Psoas muscle (tissue), 8 donors: ENCODE data around the gene TMEM86B. TPM values are rescaled to one million over a fixed set of nuclear protein-coding genes. Genes with fewer than 3 reads are reported as not detected.
A peak's percentile ranks its signal among the peaks of the same experiment; 100 is the strongest.

Experiments used
- ATAC-seq, 4 donors: fragments of 200-7000 bp; cut with Tn5 transposase; one replicate each; pipeline ENCODE4 v1.9.1; 2020; ENCODE audit warnings: moderate library complexity in 3 of 4, mild to moderate bottlenecking in 2 of 4
- DNase-seq, 2 donors: peaks; one replicate each; pipeline ENCODE4 v3.0.0-alpha.2; 2020
- H3K27ac ChIP-seq: fragments of 200-600 bp; one replicate; pipeline ENCODE4 v1.8.0; 2022
- H3K27me3 ChIP-seq, 3 donors: fragments of 200-600 bp in 1 of 3; one replicate each; pipeline versions ENCODE4 v1.6.1 to v1.8.0; 2013 to 2022; ENCODE audit warnings: low read length in 2 of 3, mild to moderate bottlenecking in 2 of 3, moderate library complexity in 1 of 3; ENCODE audit not compliant: insufficient read depth in 3 of 3
- H3K36me3 ChIP-seq, 2 donors: fragments of 200-600 bp in 1 of 2; one replicate each; pipeline versions ENCODE4 v1.6.1 to v1.8.0; 2013 to 2022; ENCODE audit warnings: low read depth in 1 of 2, mild to moderate bottlenecking in 1 of 2, moderate library complexity in 1 of 2; ENCODE audit not compliant: insufficient read depth in 1 of 2
- H3K4me1 ChIP-seq: fragments of 200-600 bp; one replicate; pipeline ENCODE4 v1.8.0; 2022
- H3K4me3 ChIP-seq: fragments of 200-600 bp; one replicate; pipeline ENCODE4 v1.8.0; 2022; ENCODE audit warnings: mild to moderate bottlenecking
- H3K9me3 ChIP-seq: fragments of 200-600 bp; one replicate; pipeline ENCODE4 v1.8.0; 2022
- WGBS, 3 donors: extraction: QIAGEN DNeasy Blood & Tissue Kit; methylation state at CpG; one replicate each; pipeline versions ENCODE4 v1.1.6 to v1.1.7; 2013; 5-methylcytosine and 5-hydroxymethylcytosine counted together
- intact Hi-C, 2 donors: fragments of 100-400 bp; cut with DNase I; formaldehyde crosslinking; loops; one replicate each; pipeline versions ENCODE4 v1.11.0 to v1.14.2; 2022
- polyA plus RNA-seq, 3 donors: library from polyadenylated mRNA; stranded (reverse); fragments of 200-250 nt; gene quantifications; one replicate each; pipeline ENCODE4 v1.2.3, GENCODE V29; 2013
- total RNA-seq, 4 donors: library from RNA; stranded (reverse); fragmentation: NEBNext Ultra II Directional in 2 of 4; extraction: Animal tissue kit (Norgen Biotek cat#: 25700) in 2 of 4; gene quantifications; one replicate each; pipeline versions ENCODE4 v1.2.1 to v1.2.4, GENCODE V29; 2021 to 2023
- TF ChIP-seq, protein P1 (sequence below): fragments of 200-600 bp; IDR thresholded peaks from one replicate; pipeline ENCODE4 v1.8.0; 2022; ENCODE audit warnings: antibody characterized with exemption
- donor health status: healthy with polysubstance abuse.
- donor health status: DM: no; HTN: no; CAD: no; lungs with moderate emphysema.
- donor health status: Bipolar disorder and iron deficiency.
- donor health status: healthy.
- donor health status: DM: yes; HTN: yes; CAD: no.
- donor health status: DM: no; HTN: no; CAD: no.
- donor health status: DM: no; HTN: no; CAD: no.
- donor health status: DM: yes; HTN: yes; CAD: no.

TMEM86B gene
- total and polyA plus RNA-seq, 7 donors = 0.68 to 2.4 (median 2.1) TPM

DNA sequence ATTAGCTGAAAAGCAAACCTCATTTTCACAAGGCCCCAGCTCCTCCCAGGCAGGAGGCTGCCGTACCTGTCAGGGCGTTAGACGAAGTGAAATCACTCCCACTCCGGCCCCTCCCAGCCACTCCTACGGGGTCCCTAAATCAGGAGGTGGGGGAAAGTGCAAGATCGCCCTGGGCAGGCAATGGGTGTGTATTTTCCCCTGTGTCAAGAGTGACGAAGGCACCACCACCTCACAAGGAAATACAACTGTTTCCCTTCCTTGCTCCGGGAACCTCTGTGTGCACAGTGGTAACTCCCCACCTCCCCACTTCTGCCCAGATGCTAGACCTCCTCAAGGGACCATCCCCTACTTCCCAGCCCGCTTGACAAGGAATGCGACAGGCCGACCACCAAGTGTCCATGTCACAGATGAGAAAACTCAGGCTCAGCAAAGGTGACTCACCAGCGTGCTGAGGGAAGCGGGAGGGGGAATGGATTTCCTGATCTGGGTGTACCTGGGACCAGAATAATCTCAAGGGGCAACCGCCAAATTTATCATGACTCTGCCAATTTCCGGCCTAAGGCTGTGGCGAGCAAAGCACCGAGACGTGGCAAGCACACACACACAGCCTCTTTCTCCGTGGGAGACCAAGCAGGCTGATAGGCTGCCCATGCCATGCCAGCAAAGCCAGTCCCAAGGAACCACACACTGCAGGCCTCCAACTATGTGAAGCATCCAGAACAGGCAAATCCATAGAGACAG is 22.9 kb upstream of the TMEM86B start:
- Histone ChIP-seq H3K27ac (no peak overlapping the region), H3K27me3 (no peaks in the 10 kb centered on the region), H3K9me3 (no peaks in the 10 kb centered on the region), H3K36me3 (peaks cover 0 to 7% of the 10 kb centered on the region in 2 donors), H3K4me1 (peaks cover 43% of the 10 kb centered on the region), H3K4me3 (no peak overlapping the region)
- ATAC-seq = no peak
- intact Hi-C loops = no loop called here
- DNase-seq = peak in 1 of 2 donors; percentile 32
- WGBS, 3 donors = 69 to 70% (median 69%) methylated on average over 19 of the region's 19 CpGs
- TF ChIP-seq, protein P1, sequence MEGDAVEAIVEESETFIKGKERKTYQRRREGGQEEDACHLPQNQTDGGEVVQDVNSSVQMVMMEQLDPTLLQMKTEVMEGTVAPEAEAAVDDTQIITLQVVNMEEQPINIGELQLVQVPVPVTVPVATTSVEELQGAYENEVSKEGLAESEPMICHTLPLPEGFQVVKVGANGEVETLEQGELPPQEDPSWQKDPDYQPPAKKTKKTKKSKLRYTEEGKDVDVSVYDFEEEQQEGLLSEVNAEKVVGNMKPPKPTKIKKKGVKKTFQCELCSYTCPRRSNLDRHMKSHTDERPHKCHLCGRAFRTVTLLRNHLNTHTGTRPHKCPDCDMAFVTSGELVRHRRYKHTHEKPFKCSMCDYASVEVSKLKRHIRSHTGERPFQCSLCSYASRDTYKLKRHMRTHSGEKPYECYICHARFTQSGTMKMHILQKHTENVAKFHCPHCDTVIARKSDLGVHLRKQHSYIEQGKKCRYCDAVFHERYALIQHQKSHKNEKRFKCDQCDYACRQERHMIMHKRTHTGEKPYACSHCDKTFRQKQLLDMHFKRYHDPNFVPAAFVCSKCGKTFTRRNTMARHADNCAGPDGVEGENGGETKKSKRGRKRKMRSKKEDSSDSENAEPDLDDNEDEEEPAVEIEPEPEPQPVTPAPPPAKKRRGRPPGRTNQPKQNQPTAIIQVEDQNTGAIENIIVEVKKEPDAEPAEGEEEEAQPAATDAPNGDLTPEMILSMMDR = no peak

DNA sequence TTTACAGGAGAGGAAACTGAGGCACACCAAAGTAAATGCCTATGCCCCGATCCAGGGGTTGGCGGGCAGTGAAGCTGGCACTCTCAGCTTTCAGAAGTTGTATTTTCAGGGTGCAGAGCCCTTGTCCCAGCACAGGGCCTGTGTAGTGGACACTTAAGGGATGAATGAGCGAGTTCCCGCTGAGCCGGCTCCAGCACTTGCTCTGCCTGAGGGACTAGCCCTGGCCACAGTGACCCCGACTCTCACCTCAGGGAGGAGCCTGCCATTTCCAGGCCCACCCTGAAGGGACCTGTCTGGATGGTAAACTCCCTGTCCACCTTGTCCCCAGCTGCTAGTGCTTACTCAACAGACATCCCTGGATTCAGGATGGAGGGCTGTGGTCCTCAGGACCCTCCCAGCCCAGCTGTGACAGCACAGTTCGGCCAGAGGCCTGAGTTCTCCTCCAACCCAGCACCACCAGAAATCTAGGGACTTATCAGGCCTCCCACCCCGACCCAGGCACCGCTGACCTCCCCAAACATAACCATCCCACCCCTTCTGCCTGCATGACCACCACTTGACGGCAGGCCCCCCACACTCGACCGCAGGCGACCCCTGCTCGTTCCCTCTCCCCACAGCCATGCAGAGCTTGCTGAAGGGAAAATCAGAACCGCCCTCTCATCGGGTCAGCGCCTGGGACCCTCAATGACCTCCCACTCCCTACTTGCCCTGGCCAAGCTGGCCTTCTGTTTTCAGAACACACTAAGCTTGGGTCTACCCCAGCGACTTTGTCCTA is 21.9 kb upstream of the TMEM86B start:
- WGBS, 3 donors = 90 to 97% (median 93%) methylated on average over 18 of the region's 18 CpGs
- DNase-seq = peak in 1 of 2 donors; percentile 28
- Histone ChIP-seq H3K36me3 (peaks cover 0 to 18% of the 10 kb centered on the region in 2 donors), H3K4me3 (no peak overlapping the region), H3K9me3 (no peaks in the 10 kb centered on the region), H3K27ac (no peak overlapping the region), H3K27me3 (no peaks in the 10 kb centered on the region), H3K4me1 (peaks cover 33% of the 10 kb centered on the region)
- ATAC-seq = no peak
- TF ChIP-seq, protein P1 = no peak
- intact Hi-C loops = no loop called here

DNA sequence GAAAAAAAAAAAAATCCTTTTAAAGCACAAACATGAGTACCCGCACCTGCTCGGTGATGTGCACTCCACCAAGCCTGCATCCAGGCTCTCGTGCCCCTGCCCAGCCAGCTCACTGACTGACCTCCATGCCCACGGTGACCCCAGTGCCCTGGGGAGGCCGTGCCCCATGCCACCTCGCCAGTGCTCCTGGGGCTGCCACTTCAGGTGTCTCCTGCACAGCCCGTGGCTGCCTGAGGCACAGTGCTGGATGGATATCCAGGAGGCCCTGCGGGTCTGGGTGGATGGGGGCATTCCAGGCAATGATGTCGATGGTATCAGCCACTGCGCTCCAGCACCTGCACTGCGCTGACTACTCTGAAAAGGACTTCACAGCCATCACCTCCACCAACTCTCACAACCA is 21.3 kb upstream of the TMEM86B start:
- Histone ChIP-seq H3K4me3 (no peak overlapping the region), H3K36me3 (peaks cover 0 to 24% of the 10 kb centered on the region in 2 donors), H3K9me3 (no peaks in the 10 kb centered on the region), H3K27ac (no peak overlapping the region), H3K27me3 (no peaks in the 10 kb centered on the region), H3K4me1 (peaks cover 27% of the 10 kb centered on the region)
- ATAC-seq (no peak), DNase-seq (peak in 1 of 2 donors; percentile 44)
- TF ChIP-seq, protein P1 = no peak
- intact Hi-C loops = no loop called here
- 89 to 90% (median 90%) methylated on average over 11 of the region's 11 CpGs for WGBS, 3 donors

DNA sequence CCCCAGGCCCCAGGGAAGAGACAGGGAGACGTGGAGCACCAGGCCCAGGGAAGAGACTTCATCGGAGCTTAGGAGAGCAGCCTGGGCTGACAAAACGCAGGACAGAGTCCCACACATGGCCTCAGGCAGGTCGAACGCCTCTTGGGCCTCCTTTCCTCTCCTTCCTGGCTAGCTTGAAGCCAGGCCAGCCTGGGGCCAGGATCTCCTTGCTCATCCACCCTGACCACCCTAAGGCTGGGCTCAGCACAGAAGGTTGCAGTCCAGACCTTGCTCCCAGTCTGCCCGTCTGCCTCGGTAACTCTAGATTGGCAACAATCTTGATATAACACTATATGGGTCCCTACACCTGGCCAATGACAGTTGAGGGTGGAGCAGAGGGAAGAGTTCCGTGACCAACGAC is 20.1 kb upstream of the TMEM86B start:
- H3K9me3 ChIP-seq = no peaks in the 10 kb centered on the region
- peaks cover 0 to 35% of the 10 kb centered on the region in 2 donors for H3K36me3 ChIP-seq
- no peaks in the 10 kb centered on the region for H3K27me3 ChIP-seq
- WGBS, 3 donors = 72 to 79% (median 75%) methylated on average over 9 of the region's 9 CpGs
- no peak for ATAC-seq
- H3K4me1 ChIP-seq = peaks cover 15% of the 10 kb centered on the region
- TF ChIP-seq, protein P1 = no peak
- intact Hi-C loops = no loop called here
- H3K27ac ChIP-seq = no peak overlapping the region
- no peak for DNase-seq
- H3K4me3 ChIP-seq = no peak overlapping the region
